A549 (cell line): ENCODE results near the gene CYB561D1. TPM values are rescaled to one million over a fixed set of nuclear protein-coding genes. Genes with fewer than 3 reads are reported as not detected.

Source experiments
- ATAC-seq, 2 experiments: fragments of 200-7000 bp in 1 of 2; fragments of >200 bp in 1 of 2; cut with Nextera tagmentation in 1 of 2; cut with Tn5 transposase in 1 of 2; 3 replicates each; pipeline versions ENCODE4 v1.8.0 to v1.9.1; 2018 to 2020; ENCODE audit warnings: mild to moderate bottlenecking in 1 of 2, moderate library complexity in 1 of 2
- CTCF ChIA-PET: fragments of 300-600 bp; sonication (Branson Sonifier 250); formaldehyde crosslinking; extraction: SDS; loops from one replicate; lab custom pipeline; 2021; ENCODE audit warnings: antibody characterized with exemption, inconsistent platforms; lab: Yijun Ruan, JAX
- POLR2A ChIA-PET: fragments of 350-600 bp; formaldehyde crosslinking; extraction: SDS; loops from one replicate; lab custom pipeline; 2021; ENCODE audit warnings: antibody characterized with exemption, inconsistent platforms; lab: Yijun Ruan, JAX
- DNase-seq, 2 experiments: peaks; one replicate each; pipeline versions ENCODE4 v3.0.0 to v3.0.0-alpha.2; 2011 to 2016; ENCODE audit warnings: low read depth in 1 of 2, low spot score in 1 of 2
- FAIRE-seq: peaks from 2 replicates; lab custom pipeline; 2011; peaks lifted over from hg19 to GRCh38; lab: Jason Lieb, UNC
- H3K27ac ChIP-seq, 2 experiments: fragments of >200 bp; sonication (Bioruptor Twin); formaldehyde crosslinking; 3 replicates each; pipeline ENCODE4 v1.5.1; 2016 to 2017
- H3K4me1 ChIP-seq: fragments of >200 bp; sonication (Bioruptor Twin); formaldehyde crosslinking; 3 replicates; pipeline ENCODE4 v1.6.1; 2016
- H3K4me2 ChIP-seq: fragments of >200 bp; sonication (Bioruptor Twin); formaldehyde crosslinking; 3 replicates; pipeline ENCODE4 v1.6.1; 2016
- H3K4me3 ChIP-seq: fragments of >200 bp; sonication (Bioruptor Twin); formaldehyde crosslinking; 3 replicates; pipeline ENCODE4 v1.5.1; 2016
- H3K9me3 ChIP-seq: fragments of >200 bp; sonication (Bioruptor Twin); formaldehyde crosslinking; 3 replicates; pipeline ENCODE4 v1.6.1; 2016
- CBX2 ChIP-seq: fragments of 200-600 bp; sonication (generic); IDR thresholded peaks from 2 replicates; pipeline ENCODE4 v1.6.1; 2016; ENCODE audit warnings: low read depth, mild to moderate bottlenecking, borderline replicate concordance
- CEBPB ChIP-seq, 2 experiments: fragments of >200 bp in 1 of 2; sonication (Bioruptor Twin) in 1 of 2; formaldehyde crosslinking in 1 of 2; IDR thresholded peaks; 2 replicates each; pipeline ENCODE4 v1.6.1; 2012 to 2016
- CHD2 ChIP-seq: fragments of 150-350 bp; IDR thresholded peaks from 2 replicates; pipeline ENCODE4 v1.6.1; 2014; ENCODE audit warnings: low read length; ENCODE audit not compliant: partially characterized antibody
- CHD4 ChIP-seq: fragments of 200-600 bp; sonication (generic); IDR thresholded peaks from 2 replicates; pipeline ENCODE4 v1.6.1; 2016; ENCODE audit warnings: antibody characterized with exemption, mild to moderate bottlenecking, borderline replicate concordance
- EHMT2 ChIP-seq: fragments of 200-600 bp; sonication (generic); IDR thresholded peaks from 2 replicates; pipeline ENCODE4 v1.6.1; 2016; ENCODE audit warnings: antibody characterized with exemption, low read depth, mild to moderate bottlenecking, moderate library complexity
- HOXB13 ChIP-seq: fragments of 250-450 bp; sonication (Bioruptor Pico); IDR thresholded peaks from 2 replicates; pipeline ENCODE4 v1.5.0; 2020; ENCODE audit warnings: low read depth, mild to moderate bottlenecking, moderate library complexity
- KDM5A ChIP-seq: fragments of 200-600 bp; sonication (generic); IDR thresholded peaks from 2 replicates; pipeline ENCODE4 v1.6.1; 2016; ENCODE audit warnings: antibody characterized with exemption, mild to moderate bottlenecking
- NR3C1 ChIP-seq: fragments of >200 bp; sonication (Bioruptor Twin); formaldehyde crosslinking; IDR thresholded peaks from 3 replicates; pipeline ENCODE4 v1.6.1; 2017
- RAD21 ChIP-seq, 2 experiments: fragments of >200 bp in 1 of 2; sonication (Bioruptor Twin) in 1 of 2; formaldehyde crosslinking in 1 of 2; IDR thresholded peaks in 1 of 2; conservative IDR thresholded peaks in 1 of 2; 2 replicates in 1 of 2; 3 replicates in 1 of 2; pipeline ENCODE4 v1.6.1; 2012 to 2018; ENCODE audit warnings: inconsistent platforms in 1 of 2
- RARB ChIP-seq: fragments of 250-450 bp; sonication (Bioruptor Pico); IDR thresholded peaks from 2 replicates; pipeline ENCODE4 v1.8.0; 2021; ENCODE audit warnings: mild to moderate bottlenecking, moderate library complexity
- RCOR1 ChIP-seq: fragments of 150-350 bp; IDR thresholded peaks from 2 replicates; pipeline ENCODE4 v1.6.1; 2014; ENCODE audit warnings: antibody characterized with exemption, low read length, low read depth
- RFX5 ChIP-seq: fragments of 450-650 bp; IDR thresholded peaks from 2 replicates; pipeline ENCODE4 v1.7.1; 2014; ENCODE audit warnings: antibody characterized with exemption, mild to moderate bottlenecking, moderate library complexity
- SREBF2 ChIP-seq: fragments of 450-650 bp; IDR thresholded peaks from 2 replicates; pipeline ENCODE4 v1.6.1; 2014; ENCODE audit warnings: mild to moderate bottlenecking, moderate library complexity
- TP53 ChIP-seq: fragments of 250-450 bp; sonication (Bioruptor Pico); IDR thresholded peaks from 2 replicates; pipeline ENCODE4 v1.5.0; 2021; ENCODE audit warnings: mild to moderate bottlenecking, moderate library complexity
- ZC3H11A ChIP-seq: fragments of 450-650 bp; IDR thresholded peaks from 2 replicates; pipeline ENCODE4 v1.6.1; 2014; ENCODE audit warnings: antibody characterized with exemption, mild to moderate bottlenecking
- WGBS: methylation state at CpG from one replicate; pipeline ENCODE4 v1.1.6; 2017; ENCODE audit errors: missing lambda C conversion rate; 5-methylcytosine and 5-hydroxymethylcytosine counted together
- polyA plus RNA-seq, 4 experiments: library from polyadenylated mRNA; depleted of rRNA in 3 of 4; stranded (reverse); fragments of >200 nt; fragmentation: RNase III in 1 of 4; extraction: RNeasy Plus Mini Kit Qiagen cat#74134 plus additional on column Dnase treatment in 1 of 4; gene quantifications; 2 replicates in 3 of 4; 3 replicates in 1 of 4; pipeline ENCODE4 v1.2.3, GENCODE V29; 2011 to 2017
- TF ChIP-seq, protein P1 (sequence below): fragments of >200 bp; sonication (Bioruptor Twin); formaldehyde crosslinking; IDR thresholded peaks from 3 replicates; pipeline ENCODE4 v1.5.1; 2016
- TF ChIP-seq, protein P2 (sequence below): fragments of 200-600 bp; sonication (generic); IDR thresholded peaks from 2 replicates; pipeline ENCODE4 v1.6.1; 2016; ENCODE audit warnings: antibody characterized with exemption, mild to moderate bottlenecking, moderate library complexity
- TF ChIP-seq, protein P3 (sequence below): fragments of 150-350 bp; IDR thresholded peaks from 2 replicates; pipeline ENCODE4 v1.6.1; 2014; ENCODE audit warnings: low read depth, mild to moderate bottlenecking, low read length

Gene CYB561D1
- polyA plus RNA-seq, 2 of the 4 experiments (the other 2 are of a cell fraction) = 4.0 to 5.2 TPM

DNA sequence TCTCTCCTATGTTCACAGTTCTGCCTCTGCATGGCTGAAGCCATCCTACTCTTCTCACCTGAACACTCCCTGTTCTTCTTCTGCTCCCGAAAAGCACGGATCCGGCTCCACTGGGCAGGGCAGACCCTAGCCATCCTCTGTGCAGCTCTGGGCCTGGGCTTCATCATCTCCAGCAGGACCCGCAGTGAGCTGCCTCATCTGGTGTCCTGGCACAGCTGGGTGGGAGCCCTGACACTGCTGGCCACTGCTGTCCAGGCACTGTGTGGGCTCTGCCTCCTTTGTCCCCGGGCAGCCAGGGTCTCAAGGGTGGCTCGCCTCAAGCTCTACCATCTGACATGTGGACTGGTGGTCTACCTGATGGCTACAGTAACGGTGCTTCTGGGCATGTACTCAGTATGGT, 1.8 kb downstream of the CYB561D1 start:
- H3K27ac ChIP-seq = no peak overlapping the region
- ATAC-seq (no peak), DNase-seq (no peak)
- H3K4me2 ChIP-seq = no peak overlapping the region
- CTCF ChIA-PET = interaction anchor here (0.6 to 23.6 kb wide), 4 partner anchors 11 to 304 kb away, joined by 3 to 749 read pairs (median 67); partner anchors contain the start of genes AMIGO1, ATXN7L2 and GPR61
- no peak for TF ChIP-seq RFX5
- no peak for TF ChIP-seq EHMT2
- no peak for TF ChIP-seq CHD4
- TF ChIP-seq RCOR1 = no peak
- TF ChIP-seq, protein P1, sequence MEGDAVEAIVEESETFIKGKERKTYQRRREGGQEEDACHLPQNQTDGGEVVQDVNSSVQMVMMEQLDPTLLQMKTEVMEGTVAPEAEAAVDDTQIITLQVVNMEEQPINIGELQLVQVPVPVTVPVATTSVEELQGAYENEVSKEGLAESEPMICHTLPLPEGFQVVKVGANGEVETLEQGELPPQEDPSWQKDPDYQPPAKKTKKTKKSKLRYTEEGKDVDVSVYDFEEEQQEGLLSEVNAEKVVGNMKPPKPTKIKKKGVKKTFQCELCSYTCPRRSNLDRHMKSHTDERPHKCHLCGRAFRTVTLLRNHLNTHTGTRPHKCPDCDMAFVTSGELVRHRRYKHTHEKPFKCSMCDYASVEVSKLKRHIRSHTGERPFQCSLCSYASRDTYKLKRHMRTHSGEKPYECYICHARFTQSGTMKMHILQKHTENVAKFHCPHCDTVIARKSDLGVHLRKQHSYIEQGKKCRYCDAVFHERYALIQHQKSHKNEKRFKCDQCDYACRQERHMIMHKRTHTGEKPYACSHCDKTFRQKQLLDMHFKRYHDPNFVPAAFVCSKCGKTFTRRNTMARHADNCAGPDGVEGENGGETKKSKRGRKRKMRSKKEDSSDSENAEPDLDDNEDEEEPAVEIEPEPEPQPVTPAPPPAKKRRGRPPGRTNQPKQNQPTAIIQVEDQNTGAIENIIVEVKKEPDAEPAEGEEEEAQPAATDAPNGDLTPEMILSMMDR = no peak
- TF ChIP-seq, protein P2, sequence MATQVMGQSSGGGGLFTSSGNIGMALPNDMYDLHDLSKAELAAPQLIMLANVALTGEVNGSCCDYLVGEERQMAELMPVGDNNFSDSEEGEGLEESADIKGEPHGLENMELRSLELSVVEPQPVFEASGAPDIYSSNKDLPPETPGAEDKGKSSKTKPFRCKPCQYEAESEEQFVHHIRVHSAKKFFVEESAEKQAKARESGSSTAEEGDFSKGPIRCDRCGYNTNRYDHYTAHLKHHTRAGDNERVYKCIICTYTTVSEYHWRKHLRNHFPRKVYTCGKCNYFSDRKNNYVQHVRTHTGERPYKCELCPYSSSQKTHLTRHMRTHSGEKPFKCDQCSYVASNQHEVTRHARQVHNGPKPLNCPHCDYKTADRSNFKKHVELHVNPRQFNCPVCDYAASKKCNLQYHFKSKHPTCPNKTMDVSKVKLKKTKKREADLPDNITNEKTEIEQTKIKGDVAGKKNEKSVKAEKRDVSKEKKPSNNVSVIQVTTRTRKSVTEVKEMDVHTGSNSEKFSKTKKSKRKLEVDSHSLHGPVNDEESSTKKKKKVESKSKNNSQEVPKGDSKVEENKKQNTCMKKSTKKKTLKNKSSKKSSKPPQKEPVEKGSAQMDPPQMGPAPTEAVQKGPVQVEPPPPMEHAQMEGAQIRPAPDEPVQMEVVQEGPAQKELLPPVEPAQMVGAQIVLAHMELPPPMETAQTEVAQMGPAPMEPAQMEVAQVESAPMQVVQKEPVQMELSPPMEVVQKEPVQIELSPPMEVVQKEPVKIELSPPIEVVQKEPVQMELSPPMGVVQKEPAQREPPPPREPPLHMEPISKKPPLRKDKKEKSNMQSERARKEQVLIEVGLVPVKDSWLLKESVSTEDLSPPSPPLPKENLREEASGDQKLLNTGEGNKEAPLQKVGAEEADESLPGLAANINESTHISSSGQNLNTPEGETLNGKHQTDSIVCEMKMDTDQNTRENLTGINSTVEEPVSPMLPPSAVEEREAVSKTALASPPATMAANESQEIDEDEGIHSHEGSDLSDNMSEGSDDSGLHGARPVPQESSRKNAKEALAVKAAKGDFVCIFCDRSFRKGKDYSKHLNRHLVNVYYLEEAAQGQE = no peak
- no peak for TF ChIP-seq ZC3H11A
- TF ChIP-seq TP53 = no peak
- TF ChIP-seq HOXB13 (CRISPR knock-in tag) = no peak
- TF ChIP-seq CHD2 = no peak
- TF ChIP-seq, protein P3, sequence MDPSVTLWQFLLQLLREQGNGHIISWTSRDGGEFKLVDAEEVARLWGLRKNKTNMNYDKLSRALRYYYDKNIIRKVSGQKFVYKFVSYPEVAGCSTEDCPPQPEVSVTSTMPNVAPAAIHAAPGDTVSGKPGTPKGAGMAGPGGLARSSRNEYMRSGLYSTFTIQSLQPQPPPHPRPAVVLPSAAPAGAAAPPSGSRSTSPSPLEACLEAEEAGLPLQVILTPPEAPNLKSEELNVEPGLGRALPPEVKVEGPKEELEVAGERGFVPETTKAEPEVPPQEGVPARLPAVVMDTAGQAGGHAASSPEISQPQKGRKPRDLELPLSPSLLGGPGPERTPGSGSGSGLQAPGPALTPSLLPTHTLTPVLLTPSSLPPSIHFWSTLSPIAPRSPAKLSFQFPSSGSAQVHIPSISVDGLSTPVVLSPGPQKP = no peak
- TF ChIP-seq SREBF2 = no peak
- TF ChIP-seq CEBPB (IDR thresholded peaks at IDR 0.05) = no peak
- TF ChIP-seq, all 56 proteins: peak for 0
- Histone ChIP-seq H3K4me3 (no peak overlapping the region), H3K9me3 (no peaks in the 10 kb centered on the region), H3K4me1 (peaks cover 6% of the 10 kb centered on the region; the same call in 1 of the 3 replicates)
- no peak for FAIRE-seq
- POLR2A ChIA-PET = no interaction called here
- WGBS = 92% methylated on average over 4 of the region's 7 CpGs

- Histone ChIP-seq H3K4me2 (no peak overlapping the region), H3K4me1 (peaks cover 6% of the 10 kb centered on the region; the same call in 1 of the 3 replicates), H3K4me3 (no peak overlapping the region), H3K27ac (no peak overlapping the region), H3K9me3 (no peaks in the 10 kb centered on the region)
- FAIRE-seq (no peak), ATAC-seq (no peak), DNase-seq (no peak)
- ChIA-PET CTCF (interaction anchor here (0.8 to 23.6 kb wide), 10 partner anchors 8 to 98 kb away, joined by 3 to 749 read pairs (median 12); partner anchors contain the start of genes AMIGO1, ATXN7L2 and GPR61), POLR2A (no interaction called here)
- TF ChIP-seq KDM5A = no peak
- no peak for TF ChIP-seq CBX2
- TF ChIP-seq NR3C1 = no peak
- no peak for TF ChIP-seq TP53
- TF ChIP-seq, protein P3 = no peak
- TF ChIP-seq HOXB13 (CRISPR knock-in tag) = no peak
- TF ChIP-seq RAD21 (conservative IDR thresholded peaks at IDR 0.05 in 1 of 2, IDR thresholded peaks at IDR 0.05 in 1 of 2) = no peak
- no peak for TF ChIP-seq RARB
- 59% methylated on average over 5 of the region's 9 CpGs for WGBS
These were observed 3.7 kb downstream of the CYB561D1 start for GRCh38 chr1:109497449-109498160.
